Stimulated activated CD4-positive, alpha-beta T cell treated with anti-CD3 and anti-CD28 coated beads, Interleukin-12 subunit alpha, Interleukin-12 subunit beta, amount 100 ng/mL, for 4 hours (primary cell): Measurements from ENCODE around the gene ANKRD11.
A peak's percentile ranks its signal among the peaks of the same experiment; 100 is the strongest.

Experiments used
- DNase-seq: peaks from one replicate; pipeline ENCODE4 v3.0.0-alpha.2; 2020

ANKRD11 gene

DNA sequence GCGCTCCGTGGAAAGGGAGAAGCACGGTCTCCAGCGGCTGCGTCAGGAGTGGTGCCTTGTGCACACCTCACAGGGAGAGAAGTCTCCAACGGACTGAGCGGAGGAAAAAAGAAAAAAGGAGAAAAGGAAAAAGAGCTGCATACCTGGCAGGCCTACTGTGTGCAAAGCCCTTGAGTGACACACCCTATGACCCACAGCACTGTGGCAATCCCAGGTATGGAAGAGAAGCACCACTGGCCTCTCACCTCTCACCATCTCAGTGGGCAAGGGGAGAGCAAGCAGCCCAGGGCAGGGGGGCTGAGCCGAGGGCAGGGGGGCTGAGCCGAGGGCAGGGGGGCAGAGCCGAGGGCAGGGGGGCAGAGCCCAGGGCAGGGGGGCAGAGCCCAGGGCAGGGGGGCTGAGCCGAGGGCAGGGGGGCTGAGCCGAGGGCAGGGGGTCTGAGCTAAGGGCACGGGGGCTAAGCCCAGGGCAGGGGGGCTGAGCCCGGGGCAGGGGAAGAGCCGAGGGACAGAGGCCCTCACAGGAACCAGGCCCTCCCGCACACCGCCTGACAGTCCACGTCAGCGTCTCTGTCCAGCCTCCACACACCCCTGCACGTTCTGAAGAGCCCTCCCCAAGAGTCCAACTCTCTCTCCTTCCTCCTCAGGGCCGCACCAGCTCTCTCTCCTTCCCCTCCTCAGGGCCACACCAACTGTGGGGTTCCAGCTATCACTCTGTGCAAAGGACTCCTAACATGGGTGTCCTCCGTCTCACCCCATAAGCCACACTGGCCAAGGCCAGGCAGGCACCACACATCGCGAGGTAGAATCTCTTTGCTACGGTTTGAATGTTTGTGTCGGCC, 167.0 kb downstream of the ANKRD11 start:
- no peak for DNase-seq

DNA sequence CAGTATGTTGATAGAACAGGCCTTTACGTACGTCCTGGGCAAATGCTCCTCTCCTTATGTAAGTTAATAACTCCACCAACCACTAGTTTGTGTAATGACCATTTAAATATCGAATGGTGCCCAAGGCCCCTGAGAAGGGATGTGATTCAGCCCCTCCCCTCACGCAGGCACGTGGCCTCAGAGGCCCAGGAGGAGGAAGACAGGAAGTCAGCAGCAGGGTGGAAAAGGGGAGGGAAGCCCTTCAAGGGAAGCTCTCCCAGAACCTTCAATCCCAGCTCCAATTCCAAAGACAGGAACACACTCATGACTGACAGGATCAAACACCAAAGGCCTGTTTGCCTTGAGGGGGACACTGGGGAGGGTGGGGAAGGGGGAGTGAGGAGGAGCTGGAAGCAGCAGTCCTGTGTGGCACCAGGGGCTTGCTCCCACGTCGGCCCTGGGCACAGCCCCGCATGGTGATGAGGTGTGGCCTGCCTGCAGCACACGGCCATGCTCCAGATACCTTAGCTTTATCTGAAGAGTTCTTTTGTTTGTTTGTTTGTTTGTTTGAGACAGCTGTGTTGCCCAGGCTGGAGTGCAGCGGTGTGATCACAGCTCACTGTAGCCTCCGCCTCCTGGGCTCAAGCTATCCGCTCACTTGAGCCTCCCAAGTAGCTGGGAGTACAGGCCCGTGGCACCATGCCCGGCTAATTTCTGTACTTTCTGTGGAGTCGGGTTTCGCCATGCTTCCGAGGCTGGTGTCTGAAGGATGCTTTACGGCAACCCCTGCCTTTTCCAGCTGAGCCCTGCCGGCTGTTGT, 167.8 kb downstream of the ANKRD11 start:
- no peak for DNase-seq

GRCh38 chr16:89320782-89321501, 169.4 kb downstream of the ANKRD11 start:
- DNase-seq, result no peak

DNA sequence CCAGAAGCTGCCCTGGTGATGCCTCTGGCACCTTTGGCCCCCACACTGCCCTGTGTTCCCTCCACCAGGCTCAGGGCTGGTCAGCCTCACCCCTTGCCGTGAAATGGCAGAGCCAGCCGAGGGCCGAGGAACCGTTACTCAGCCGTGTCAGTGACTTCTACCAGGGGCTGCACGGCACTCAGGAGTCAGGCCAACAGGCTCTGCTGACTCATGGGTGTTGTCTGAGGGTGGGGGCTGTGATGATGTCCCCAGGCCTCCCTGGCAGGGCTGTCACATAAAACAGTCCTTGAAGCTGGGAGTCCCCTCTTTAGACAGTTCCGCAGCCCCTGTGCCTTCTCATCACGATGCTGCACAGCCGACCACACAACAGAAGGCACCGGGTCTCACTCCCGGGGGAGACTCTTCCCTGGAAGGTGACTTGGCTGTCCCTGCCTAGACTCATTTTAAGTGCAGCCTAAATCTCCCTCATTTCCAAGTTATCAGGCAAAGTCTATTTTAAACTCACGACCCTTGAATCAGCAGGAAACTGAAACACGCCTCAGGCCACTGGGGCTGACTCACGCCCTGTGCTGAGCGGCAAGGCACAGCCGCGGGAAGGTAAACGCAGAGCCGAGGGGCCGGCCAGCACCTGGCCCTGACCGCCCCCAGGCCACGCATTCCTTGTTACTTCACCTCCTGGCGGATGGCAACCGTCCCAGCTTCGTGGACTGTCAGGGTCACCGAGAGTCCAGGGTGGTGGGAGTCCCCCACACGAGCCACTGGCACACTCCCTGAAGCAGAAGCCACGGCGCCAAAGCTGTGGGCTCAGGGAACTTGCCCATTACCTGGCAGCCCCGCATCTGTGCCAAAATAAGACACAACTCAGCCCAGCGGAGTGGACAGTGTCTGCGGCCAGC, 170.2 kb downstream of the ANKRD11 start:
- peak; percentile 42 for DNase-seq

DNA sequence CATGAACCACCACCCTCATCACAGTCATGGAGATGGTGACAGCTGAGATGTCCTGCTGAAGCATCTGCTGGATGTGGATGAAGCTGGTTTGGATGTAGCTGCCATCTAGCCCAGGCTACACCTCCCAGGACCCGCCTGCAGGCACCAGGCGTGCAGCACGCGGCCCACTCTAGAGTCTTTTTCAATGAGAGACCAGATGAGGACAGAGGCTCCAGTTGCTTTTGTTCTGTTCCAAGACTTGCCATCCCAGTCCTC, 170.8 kb downstream of the ANKRD11 start:
- DNase-seq, result no peak

DNA sequence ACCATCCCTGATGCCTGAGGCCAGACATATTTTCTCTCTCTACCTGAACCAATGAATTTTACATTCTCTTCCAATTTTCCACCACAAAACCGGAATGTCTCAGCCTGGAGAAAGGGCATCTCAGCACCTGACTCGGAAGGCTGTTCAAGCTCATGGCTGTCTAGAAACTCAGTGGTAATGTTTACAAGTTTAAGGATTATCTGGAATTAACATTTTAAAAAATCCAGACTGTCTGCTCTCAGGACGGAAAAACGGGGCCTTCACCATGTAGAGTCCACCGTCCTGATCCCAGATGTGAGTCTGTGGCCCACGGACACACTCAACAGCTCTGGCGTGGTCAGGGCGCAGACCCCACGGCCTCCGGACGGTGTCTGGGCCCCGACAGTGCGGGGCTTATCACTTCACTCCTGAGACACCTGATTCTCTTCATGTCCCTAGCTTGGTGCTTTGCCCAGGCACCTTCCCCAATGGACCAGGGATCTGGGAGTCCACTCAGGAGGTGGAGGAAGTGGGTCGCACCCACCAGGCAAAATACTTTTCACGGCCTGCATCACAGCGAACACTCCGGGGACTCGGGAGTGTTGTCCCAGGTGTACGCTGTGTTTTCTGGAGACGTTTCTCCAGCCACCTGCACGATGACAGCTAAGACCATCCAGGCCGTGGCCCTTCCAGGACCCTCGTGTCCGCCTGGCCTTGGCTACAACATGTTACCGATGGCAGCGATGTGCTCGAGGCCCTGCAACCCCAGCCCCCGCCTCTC, 171.3 kb downstream of the ANKRD11 start:
- DNase-seq, result no peak

GRCh38 chr16:89318430-89318758, 172.0 kb downstream of the ANKRD11 start:
- DNase-seq, result no peak

- no peak for DNase-seq
Observed at GRCh38 chr16:89317729-89318429, 172.5 kb downstream of the ANKRD11 start.

- no peak for DNase-seq
Observed at GRCh38 chr16:89317101-89317671, 173.2 kb downstream of the ANKRD11 start.

DNA sequence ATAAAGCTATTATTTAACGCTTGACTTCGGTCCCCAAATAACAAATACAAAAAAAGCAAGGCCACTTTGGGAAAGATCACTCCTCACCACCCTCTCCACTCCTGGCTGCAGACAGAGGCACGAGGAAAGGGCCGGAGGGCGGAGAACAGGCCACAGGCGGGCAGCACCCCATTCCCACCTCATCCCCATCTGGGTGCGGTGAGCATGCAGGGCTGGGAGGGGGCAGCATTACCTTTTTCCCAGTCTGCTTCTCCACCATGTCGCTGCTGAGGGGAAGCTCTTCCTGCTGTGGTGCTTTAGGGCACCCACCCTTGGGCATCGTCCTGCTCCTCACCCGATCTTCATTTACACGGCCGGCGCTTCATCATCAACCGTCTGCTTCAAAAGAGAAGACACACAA, 173.7 kb downstream of the ANKRD11 start:
- no peak for DNase-seq

DNA sequence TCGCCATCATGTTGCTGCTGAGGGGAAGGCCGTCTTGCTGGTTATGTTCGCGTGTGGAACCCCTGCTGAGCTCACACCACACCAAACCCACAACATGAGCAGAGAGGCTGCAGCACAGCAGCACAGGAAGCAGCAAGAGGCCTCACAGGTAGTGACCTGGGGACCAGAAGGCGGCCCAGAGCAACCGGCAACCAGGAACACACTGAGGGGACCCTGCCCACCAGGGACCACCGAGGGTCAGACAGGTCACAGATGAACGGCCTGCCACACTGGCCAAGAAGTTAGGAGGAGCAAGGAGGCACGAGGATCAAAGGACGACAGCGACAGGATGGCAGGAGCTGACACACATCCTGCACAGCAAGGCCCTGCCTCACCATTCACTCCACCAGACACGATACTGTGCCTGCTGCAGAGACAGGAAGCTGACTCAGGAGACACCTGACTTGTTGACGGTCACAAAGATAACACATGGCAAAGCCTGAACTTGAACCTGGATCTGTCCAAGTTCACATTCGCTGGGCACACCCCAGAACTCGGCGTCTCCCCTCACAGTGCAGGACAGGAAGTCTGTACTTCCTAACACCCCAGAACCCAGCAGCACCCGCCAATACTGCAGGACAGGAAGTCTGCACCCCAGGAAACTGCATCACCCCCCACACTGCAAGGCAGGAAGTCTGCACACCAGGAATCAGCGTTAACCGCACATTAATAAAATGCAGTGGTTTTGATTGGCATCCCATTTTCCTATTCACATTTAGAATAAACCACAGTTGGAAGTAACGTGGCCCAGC, 174.4 kb downstream of the ANKRD11 start:
- DNase-seq, result peak; percentile 57

GRCh38 chr16:89315271-89315670, 175.1 kb downstream of the ANKRD11 start:
- DNase-seq, result no peak

DNA sequence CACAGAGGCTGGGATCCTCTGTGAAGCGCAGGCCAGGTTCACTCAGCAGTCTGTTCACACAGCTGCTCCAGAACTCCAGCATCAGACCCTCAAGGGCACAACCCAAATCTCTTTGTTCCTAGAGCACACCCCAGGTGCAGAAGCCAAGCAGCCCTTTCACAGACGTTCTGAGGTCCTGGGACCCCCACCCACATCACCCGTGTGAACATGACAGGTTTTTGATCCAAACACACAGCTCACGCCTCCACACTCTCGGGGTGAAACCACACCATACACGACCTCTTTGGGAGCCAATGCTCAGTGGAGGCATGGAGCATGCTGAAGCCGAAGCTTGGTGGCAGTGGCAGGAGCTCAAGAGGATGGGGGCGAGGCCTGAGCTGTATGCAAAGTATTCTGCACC, 175.5 kb downstream of the ANKRD11 start:
- DNase-seq, result no peak

DNA sequence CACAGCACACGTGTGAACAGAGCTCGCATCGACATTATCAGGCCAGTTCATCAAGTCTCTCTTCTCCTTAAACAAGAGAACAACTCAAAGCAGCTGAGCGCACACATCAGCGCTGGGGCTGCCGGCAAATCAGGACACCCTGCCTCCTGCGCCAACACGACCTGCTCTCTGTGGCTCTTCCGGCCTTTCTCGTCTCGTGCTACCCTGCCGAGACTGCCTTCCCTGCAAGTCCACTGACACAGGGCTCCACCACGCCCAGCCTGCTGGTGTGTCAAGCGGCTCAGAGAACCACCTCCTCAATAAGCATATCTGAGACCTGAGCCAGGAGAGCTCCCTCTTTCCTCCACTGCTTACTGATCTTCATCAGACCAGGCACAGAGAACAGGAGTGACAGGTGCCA, 176.0 kb downstream of the ANKRD11 start:
- DNase-seq, result peak; percentile 35

GRCh38 chr16:89313583-89313982, 176.8 kb downstream of the ANKRD11 start:
- DNase-seq, result no peak

- DNase-seq, result no peak
Observed at GRCh38 chr16:89312598-89313299, 177.6 kb downstream of the ANKRD11 start.

DNA sequence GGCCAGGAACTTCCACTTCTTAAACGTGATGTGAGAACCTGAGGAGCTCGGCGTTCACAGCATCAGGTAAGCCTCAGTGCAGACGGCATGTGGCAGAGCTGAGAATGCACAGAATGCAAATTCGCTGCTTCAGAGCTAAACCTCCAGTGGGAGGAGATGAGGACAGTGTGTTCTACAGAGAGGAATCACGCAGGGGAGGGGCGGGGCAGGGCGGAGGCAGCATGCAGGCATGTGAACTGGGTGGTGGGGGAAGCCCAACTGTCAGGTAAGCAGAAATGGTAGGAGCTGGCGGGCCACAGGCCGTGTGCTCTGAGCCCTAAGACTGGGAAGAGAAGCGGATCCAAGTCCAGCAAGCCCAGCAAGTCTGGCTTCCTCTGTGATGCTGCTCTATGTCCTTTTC, 178.2 kb downstream of the ANKRD11 start:
- DNase-seq, result no peak

DNA sequence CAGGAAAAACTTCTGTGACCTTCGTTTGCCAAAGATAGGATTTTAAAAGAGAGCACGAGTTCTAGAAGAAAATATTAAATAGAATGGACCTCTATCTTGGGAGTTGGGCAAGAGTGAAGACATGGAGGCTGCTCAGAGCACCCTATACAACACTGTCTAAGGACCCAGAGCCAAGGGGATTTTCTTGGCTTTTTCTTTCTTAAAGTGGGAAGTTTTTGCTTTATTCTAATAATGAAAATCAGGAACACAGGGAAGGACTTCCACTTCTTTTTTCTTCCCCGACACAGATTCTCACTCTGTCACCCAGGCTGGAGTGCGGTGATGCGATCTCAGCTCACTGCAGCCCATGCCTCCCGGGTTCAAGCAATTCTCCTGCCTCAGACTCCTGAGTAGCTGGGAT, 178.7 kb downstream of the ANKRD11 start:
- DNase-seq, result no peak

DNA sequence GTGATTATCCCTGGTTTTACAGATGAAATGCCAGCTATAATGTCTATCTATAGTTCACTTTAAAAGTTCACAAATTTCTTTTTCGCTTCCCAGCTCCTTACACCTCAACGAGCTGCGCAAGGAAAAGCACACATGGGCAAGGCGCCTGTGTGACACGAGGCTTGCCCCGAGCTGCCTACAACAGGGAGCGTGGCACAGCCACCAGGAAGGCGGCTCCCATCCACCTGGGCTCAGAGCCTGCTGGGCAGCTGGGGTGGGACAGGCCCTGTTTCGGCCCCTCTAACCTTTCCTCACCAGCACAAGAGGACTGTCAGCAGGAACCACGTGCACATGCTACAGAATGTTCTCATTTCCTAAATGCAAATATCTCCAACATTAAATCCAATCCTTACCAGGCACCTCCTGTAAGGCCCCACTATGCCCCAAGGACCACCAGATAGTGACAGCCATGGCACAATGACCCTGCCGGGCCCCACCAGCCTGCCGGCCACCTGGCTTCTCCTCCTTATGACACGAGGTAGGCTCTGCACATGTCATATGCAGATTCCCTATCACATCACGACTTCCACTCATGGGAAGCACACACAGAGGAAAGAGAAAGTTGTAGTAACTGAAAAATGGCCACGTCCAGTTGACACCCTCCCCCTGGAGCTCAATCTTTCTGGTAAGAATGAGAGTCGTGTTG, 180.8 kb downstream of the ANKRD11 start:
- DNase-seq, result no peak
